Psoas muscle (tissue), 8 donors: ENCODE data around the gene ADAT2. TPM values are rescaled to one million over a fixed set of nuclear protein-coding genes. Genes with fewer than 3 reads are reported as not detected.

Experiments
- ATAC-seq, 4 donors: fragments of 200-7000 bp; cut with Tn5 transposase; one replicate each; pipeline ENCODE4 v1.9.1; 2020; ENCODE audit warnings: moderate library complexity in 3 of 4, mild to moderate bottlenecking in 2 of 4
- DNase-seq, 2 donors: peaks; one replicate each; pipeline ENCODE4 v3.0.0-alpha.2; 2020
- H3K27ac ChIP-seq: fragments of 200-600 bp; one replicate; pipeline ENCODE4 v1.8.0; 2022
- H3K27me3 ChIP-seq, 3 donors: fragments of 200-600 bp in 1 of 3; one replicate each; pipeline versions ENCODE4 v1.6.1 to v1.8.0; 2013 to 2022; ENCODE audit warnings: low read length in 2 of 3, mild to moderate bottlenecking in 2 of 3, moderate library complexity in 1 of 3; ENCODE audit not compliant: insufficient read depth in 3 of 3
- H3K36me3 ChIP-seq, 2 donors: fragments of 200-600 bp in 1 of 2; one replicate each; pipeline versions ENCODE4 v1.6.1 to v1.8.0; 2013 to 2022; ENCODE audit warnings: low read depth in 1 of 2, mild to moderate bottlenecking in 1 of 2, moderate library complexity in 1 of 2; ENCODE audit not compliant: insufficient read depth in 1 of 2
- H3K4me1 ChIP-seq: fragments of 200-600 bp; one replicate; pipeline ENCODE4 v1.8.0; 2022
- H3K4me3 ChIP-seq: fragments of 200-600 bp; one replicate; pipeline ENCODE4 v1.8.0; 2022; ENCODE audit warnings: mild to moderate bottlenecking
- H3K9me3 ChIP-seq: fragments of 200-600 bp; one replicate; pipeline ENCODE4 v1.8.0; 2022
- CTCF ChIP-seq: fragments of 200-600 bp; IDR thresholded peaks from one replicate; pipeline ENCODE4 v1.8.0; 2022; ENCODE audit warnings: antibody characterized with exemption
- WGBS, 3 donors: extraction: QIAGEN DNeasy Blood & Tissue Kit; methylation state at CpG; one replicate each; pipeline versions ENCODE4 v1.1.6 to v1.1.7; 2013; 5-methylcytosine and 5-hydroxymethylcytosine counted together
- intact Hi-C, 2 donors: fragments of 100-400 bp; cut with DNase I; formaldehyde crosslinking; loops; one replicate each; pipeline versions ENCODE4 v1.11.0 to v1.14.2; 2022
- polyA plus RNA-seq, 3 donors: library from polyadenylated mRNA; stranded (reverse); fragments of 200-250 nt; gene quantifications; one replicate each; pipeline ENCODE4 v1.2.3, GENCODE V29; 2013
- total RNA-seq, 4 donors: library from RNA; stranded (reverse); fragmentation: NEBNext Ultra II Directional in 2 of 4; extraction: Animal tissue kit (Norgen Biotek cat#: 25700) in 2 of 4; gene quantifications; one replicate each; pipeline versions ENCODE4 v1.2.1 to v1.2.4, GENCODE V29; 2021 to 2023
- donor health status: healthy with polysubstance abuse.
- donor health status: DM: no; HTN: no; CAD: no; lungs with moderate emphysema.
- donor health status: Bipolar disorder and iron deficiency.
- donor health status: healthy.
- donor health status: DM: yes; HTN: yes; CAD: no.
- donor health status: DM: no; HTN: no; CAD: no.
- donor health status: DM: no; HTN: no; CAD: no.
- donor health status: DM: yes; HTN: yes; CAD: no.

Gene ADAT2
- total and polyA plus RNA-seq, 7 donors = 0.55 to 2.6 (median 1.6) TPM

- no peak overlapping the region for H3K27ac ChIP-seq
- DNase-seq (no peak), ATAC-seq (no peak)
- H3K4me3 ChIP-seq = no peak overlapping the region
- TF ChIP-seq CTCF = no peak
- WGBS, 3 donors = 55 to 71% (median 71%) methylated on average over 1 of the region's 1 CpG
- no peaks in the 10 kb centered on the region for H3K4me1 ChIP-seq
- no peaks in the 10 kb centered on the region for H3K27me3 ChIP-seq
- H3K9me3 ChIP-seq = no peaks in the 10 kb centered on the region
- intact Hi-C loops = no loop called here
- no peaks in the 10 kb centered on the region for H3K36me3 ChIP-seq
Measured at GRCh38 chr6:143401068-143401446, 49.4 kb downstream of the ADAT2 start.

DNA sequence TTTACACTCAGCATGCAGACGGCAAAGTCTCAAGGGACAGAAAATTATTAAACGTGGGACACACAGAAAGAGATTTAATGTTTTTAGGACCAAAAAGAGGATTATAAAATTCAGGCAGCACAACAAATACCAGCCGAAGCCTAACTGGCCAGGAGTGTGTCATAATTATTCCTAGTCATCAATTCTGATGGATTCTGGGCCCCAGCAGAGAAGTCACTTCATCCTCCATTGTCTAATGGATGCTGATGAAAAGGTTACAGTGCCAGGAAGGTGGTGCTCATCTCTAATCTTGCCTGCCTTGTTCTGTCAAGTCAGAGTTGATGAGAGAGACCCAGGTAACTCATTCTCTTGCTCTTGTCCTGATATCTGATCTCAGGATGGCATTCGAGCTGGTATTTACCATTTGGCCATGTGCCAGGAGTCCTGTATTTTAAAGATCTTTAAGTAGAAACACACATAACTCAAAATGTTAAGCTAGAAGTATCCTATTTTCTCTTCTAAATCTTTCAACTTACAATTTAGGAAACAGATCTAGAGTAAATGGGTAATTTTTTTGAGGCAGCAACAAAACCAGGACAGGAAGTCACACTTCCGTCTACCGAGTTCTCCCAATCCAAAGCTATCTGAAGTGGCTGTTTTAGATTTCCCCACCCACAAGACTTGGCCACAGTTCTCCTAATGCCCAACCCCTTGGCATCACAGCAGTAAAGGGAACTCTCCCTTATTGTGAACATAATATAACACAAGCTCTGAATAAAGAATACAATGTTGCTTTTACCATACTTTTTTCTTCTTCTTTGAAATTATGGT is 50.0 kb downstream of the ADAT2 start:
- H3K9me3 ChIP-seq = no peaks in the 10 kb centered on the region
- no peaks in the 10 kb centered on the region for H3K27me3 ChIP-seq
- ATAC-seq (no peak), DNase-seq (no peak)
- no peaks in the 10 kb centered on the region for H3K36me3 ChIP-seq
- no peak overlapping the region for H3K4me3 ChIP-seq
- no peaks in the 10 kb centered on the region for H3K4me1 ChIP-seq
- intact Hi-C loops = no loop called here
- TF ChIP-seq CTCF = no peak
- H3K27ac ChIP-seq = no peak overlapping the region
- WGBS, 3 donors = 33 to 40% (median 34%) methylated on average over 6 of the region's 6 CpGs

GRCh38 chr6:143399775-143400174 is 50.7 kb downstream of the ADAT2 start:
- no peak overlapping the region for H3K4me3 ChIP-seq
- 76 to 86% (median 85%) methylated on average over 7 of the region's 7 CpGs for WGBS, 3 donors
- no peak for TF ChIP-seq CTCF
- H3K27me3 ChIP-seq = no peaks in the 10 kb centered on the region
- no peaks in the 10 kb centered on the region for H3K36me3 ChIP-seq
- H3K27ac ChIP-seq = no peak overlapping the region
- H3K9me3 ChIP-seq = no peaks in the 10 kb centered on the region
- no peaks in the 10 kb centered on the region for H3K4me1 ChIP-seq
- intact Hi-C loops = no loop called here
- ATAC-seq (no peak), DNase-seq (no peak)

- Histone ChIP-seq H3K9me3 (no peaks in the 10 kb centered on the region), H3K27ac (no peak overlapping the region), H3K4me3 (no peak overlapping the region), H3K36me3 (no peaks in the 10 kb centered on the region), H3K27me3 (no peaks in the 10 kb centered on the region), H3K4me1 (no peaks in the 10 kb centered on the region)
- no peak for TF ChIP-seq CTCF
- no peak for ATAC-seq
- intact Hi-C loops = no loop called here
- no peak for DNase-seq
- WGBS, 3 donors = 82 to 87% (median 83%) methylated on average over 5 of the region's 5 CpGs
Measured at GRCh38 chr6:143399176-143399575, 51.3 kb downstream of the ADAT2 start.
